HG02759 (cell line): ENCODE data around the gene IFITM1.
"Not testable (repeated sequence)": the region's sequence is repeated elsewhere in the genome, so short reads cannot be mapped to it uniquely, and the experiment has no call there.

Experiments
- ATAC-seq: cut with Tn5 transposase; IDR thresholded peaks from one replicate; pipeline ENCODE4 v1.9.1; 2021; ENCODE audit warnings: mild to moderate bottlenecking, moderate library complexity; ENCODE audit not compliant: unreplicated experiment

The IFITM1 gene

DNA sequence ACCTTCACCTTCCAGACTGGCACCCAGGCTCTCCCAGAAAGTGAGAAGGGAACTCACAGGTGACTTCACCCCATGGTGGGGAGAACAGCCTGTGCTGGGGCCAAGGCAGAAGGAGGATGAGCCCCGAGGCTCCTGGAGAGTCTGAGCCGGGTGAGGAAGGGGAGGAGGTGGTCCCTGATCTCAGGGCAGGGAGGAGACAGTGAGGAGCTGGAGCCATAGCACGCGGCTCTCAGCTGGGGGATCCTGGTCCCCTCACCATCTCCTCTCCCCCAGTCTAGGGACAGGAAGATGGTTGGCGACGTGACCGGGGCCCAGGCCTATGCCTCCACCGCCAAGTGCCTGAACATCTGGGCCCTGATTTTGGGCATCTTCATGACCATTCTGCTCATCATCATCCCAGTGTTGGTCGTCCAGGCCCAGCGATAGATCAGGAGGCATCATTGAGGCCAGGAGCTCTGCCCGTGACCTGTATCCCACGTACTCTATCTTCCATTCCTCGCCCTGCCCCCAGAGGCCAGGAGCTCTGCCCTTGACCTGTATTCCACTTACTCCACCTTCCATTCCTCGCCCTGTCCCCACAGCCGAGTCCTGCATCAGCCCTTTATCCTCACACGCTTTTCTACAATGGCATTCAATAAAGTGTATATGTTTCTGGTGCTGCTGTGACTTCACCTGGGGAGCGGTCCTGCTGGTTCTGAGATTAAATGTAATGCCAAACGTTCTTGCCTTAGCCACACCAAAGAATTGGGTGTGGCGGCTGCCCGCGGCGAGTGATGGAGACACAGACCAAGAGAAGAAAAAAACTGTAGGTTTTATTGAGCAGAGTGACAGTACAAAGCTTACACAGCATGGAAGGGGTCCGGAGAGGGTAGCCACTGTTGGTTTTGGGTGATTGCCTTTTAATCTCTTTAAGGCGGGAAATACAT is 4.8 kb upstream of the IFITM1 start:
- not testable (repeated sequence) for ATAC-seq

- not testable (repeated sequence) for ATAC-seq
Observed at GRCh38 chr11:309979-310572, 3.8 kb upstream of the IFITM1 start.

GRCh38 chr11:311013-311748 is 2.7 kb upstream of the IFITM1 start:
- peak; percentile 50 for ATAC-seq

GRCh38 chr11:312092-312816 is 1.6 kb upstream of the IFITM1 start:
- no peak for ATAC-seq

GRCh38 chr11:313304-313786 is 495 bp upstream of the IFITM1 start:
- ATAC-seq = peak; percentile 5

GRCh38 chr11:314554-314875 is 675 bp downstream of the IFITM1 start:
- ATAC-seq = not testable (repeated sequence)

GRCh38 chr11:315051-315481 is 1.2 kb downstream of the IFITM1 start:
- ATAC-seq = no peak

DNA sequence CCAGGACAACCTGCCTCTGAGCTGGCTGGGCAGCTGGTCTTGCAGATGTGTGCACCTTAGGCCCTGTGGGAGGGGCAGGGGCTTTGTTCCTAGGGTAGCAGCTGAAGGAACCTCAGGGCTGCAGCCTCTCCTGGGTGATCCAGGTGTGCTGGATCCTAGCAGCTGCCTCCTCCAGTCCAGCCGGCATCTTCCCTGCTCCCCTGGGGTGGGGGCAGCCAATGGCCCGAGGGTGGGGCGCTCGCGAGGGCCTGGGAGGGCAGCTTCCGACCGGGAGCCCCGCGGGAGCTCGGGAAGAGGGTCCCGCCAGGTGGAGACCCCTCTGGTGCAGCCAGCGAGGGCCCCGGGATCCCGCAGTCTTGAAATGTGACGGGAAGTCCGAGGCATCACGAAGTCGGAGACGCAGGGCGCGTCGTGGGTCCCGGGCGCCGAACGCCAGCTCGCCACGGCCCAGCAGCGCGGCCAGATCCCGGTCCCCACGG is 1.7 kb downstream of the IFITM1 start:
- ATAC-seq = no peak

DNA sequence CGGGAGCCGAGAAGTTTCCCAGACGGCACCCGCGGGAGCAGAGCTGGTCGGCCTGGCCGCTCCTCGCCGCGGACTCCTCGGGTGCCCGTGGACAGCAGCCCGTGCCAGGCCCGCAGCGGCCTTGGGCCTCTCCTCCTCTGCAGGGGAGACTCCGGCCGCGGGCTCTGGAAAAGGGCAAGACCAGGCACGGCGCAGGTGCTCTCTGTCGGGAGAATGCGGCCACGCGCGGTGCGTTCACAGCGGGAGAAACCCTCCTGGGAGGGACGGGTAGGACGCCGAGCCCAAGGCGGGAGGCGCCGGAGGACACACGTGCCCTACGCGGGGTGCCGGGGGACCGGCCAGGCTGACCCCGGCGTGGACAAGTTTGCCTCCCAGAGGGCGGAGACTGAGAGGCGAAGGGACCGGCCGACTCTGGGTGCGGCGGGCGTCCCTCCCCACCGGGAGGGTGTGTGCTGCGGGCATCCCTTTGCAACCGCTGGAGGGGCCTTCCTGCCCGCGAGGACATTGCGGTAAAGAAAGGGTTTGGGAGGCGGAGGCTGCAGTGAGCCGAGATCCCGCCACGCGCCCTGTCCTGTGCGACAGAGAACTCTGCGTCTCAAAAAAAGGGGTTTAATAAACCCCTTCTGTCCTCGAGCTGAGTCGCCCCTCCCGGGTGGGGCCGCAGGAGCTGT is 2.3 kb downstream of the IFITM1 start:
- no peak for ATAC-seq

DNA sequence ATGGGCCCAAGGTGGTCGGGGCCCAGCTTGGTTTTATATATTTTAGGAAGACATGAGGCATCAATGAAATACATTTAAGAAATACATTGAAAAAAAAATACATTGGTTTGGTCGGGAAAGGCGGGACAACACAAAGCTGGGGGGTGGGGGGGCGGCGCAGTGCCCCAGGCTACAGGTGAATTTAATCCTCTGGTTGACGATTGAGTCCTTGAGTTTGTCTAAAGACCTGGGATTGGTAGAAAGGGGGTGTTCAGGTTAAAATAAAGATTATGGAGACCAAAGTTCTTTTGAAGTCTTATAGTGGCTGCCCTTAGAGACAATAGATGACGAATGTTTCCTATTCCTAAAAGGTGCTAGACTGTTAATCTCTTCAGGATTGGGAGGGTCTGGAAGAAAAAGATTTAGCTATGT is 3.1 kb downstream of the IFITM1 start:
- no peak for ATAC-seq

- not testable (repeated sequence) for ATAC-seq
Observed at GRCh38 chr11:317668-318404, 4.0 kb downstream of the IFITM1 start.

DNA sequence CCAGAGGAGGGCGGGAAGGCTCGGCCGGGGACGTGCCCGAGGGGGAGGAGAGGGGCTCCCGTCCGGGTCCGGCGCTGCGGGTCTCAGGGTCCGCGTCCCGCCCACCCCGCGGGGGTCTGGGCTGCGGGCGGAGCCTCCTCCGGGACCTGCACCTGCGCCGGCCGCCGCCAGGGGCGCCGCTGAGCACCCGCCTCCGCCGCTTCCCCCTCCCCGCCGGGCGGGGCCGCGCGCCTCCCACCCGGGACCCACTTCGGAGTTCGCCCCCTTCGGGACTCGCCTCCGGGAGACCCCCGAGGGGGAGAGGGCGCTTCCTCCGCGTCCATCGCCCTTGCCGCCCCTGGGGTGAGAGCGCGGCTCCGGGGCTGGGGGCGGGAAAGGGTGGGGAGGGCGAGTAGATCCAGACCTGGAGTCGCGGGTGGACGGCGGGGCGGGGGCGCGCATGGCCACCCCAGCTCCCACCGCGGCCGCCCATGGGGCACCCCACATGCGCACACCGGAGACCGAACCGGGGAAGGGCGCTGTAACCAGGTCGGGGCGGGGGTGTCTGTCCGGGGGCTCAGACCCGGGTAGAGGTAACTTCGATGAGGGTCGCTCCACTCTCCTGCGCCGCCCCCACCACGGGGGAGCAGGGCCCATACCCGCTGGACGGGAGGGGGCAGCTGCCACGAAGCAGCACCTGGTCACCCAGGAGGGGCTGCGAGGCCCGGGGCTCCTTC is 4.7 kb downstream of the IFITM1 start:
- peak; percentile 58 for ATAC-seq

GRCh38 chr11:319121-319887 is 5.5 kb downstream of the IFITM1 start:
- ATAC-seq = peak; percentile 8

GRCh38 chr11:319888-320273 is 6.0 kb downstream of the IFITM1 start:
- not testable (repeated sequence) for ATAC-seq

GRCh38 chr11:324156-324555 is 10.3 kb downstream of the IFITM1 start:
- no peak for ATAC-seq

DNA sequence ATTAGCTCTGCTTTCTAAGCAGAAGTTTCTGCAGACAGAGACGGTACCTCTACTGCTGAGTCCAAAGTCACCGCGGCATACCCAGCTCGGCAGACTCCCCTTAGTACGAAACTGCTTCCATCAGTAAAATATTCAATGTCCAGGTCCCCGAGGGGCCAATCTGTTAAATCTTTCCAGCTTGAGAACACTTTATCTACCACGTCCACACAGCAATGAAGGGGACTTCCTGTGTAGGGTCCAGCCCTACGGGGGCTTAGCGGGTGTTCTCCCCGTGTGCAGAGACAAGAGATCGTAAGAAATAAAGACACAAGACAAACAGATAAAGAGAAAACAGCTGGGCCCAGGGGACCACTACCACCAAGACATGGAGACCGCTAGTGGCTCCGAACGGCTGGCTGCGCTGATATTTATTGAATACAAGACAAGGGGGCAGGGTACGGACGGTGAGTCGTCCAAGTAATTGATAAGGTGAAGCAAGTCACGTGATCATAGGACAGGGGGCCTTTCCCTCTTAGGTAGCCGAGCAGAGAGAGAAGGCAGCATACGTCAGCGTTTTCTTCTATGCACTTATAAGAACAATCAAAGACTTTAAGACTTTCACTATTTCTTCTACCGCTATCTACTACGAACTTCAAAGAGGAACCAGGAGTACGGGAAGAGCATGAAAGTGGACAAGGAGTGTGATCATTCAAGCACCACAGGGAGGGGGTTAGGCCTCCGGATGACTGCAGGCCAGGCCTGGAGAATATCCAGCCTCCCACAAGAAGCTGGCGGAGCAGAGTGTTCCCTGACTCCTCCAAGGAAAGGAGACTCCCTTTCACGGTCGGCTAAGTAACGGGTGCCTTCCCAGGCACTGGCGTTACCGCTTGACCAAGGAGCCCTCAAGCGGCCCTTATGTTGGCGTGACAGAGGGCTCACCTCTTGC is 11.0 kb downstream of the IFITM1 start:
- ATAC-seq = not testable (repeated sequence)
